DOHH2 (cell line): ENCODE results near the gene ESF1.
"Not testable (repeated sequence)": the region's sequence is repeated elsewhere in the genome, so short reads cannot be mapped to it uniquely, and the experiment has no call there.

Source experiments
- H3F3A ChIP-seq: fragments of 200-600 bp; sonication (generic), shearing (Covaris generic); 2 replicates; pipeline ENCODE4 v1.6.0; 2016; ENCODE audit warnings: antibody characterized with exemption, mild to moderate bottlenecking; ENCODE audit not compliant: control insufficient read depth, insufficient read depth
- H3K27ac ChIP-seq: fragments of 200-600 bp; sonication (generic); 2 replicates; pipeline ENCODE4 v1.5.1; 2014; ENCODE audit warnings: low read depth, mild to moderate bottlenecking, low read length, moderate library complexity
- H3K27me3 ChIP-seq: fragments of 200-600 bp; sonication (generic); 2 replicates; pipeline ENCODE4 v1.6.1; 2014; ENCODE audit warnings: mild to moderate bottlenecking, low read length, mixed read lengths; ENCODE audit not compliant: control insufficient read depth
- H3K36me3 ChIP-seq: fragments of 200-600 bp; sonication (generic); 2 replicates; pipeline ENCODE4 v1.6.1; 2014; ENCODE audit warnings: mild to moderate bottlenecking, low read length, moderate library complexity, mixed read lengths; ENCODE audit not compliant: control insufficient read depth
- H3K4me1 ChIP-seq: fragments of 200-600 bp; sonication (generic); 2 replicates; pipeline ENCODE4 v1.6.1; 2014; ENCODE audit warnings: mild to moderate bottlenecking, low read length, mixed read lengths; ENCODE audit not compliant: control insufficient read depth
- H3K4me2 ChIP-seq: fragments of 200-600 bp; sonication (generic); 2 replicates; pipeline ENCODE4 v1.6.0; 2014; ENCODE audit warnings: mild to moderate bottlenecking, low read length, moderate library complexity
- H3K4me3 ChIP-seq: fragments of 200-600 bp; sonication (generic); 2 replicates; pipeline ENCODE4 v1.5.1; 2014; ENCODE audit warnings: mild to moderate bottlenecking, low read length, mixed read lengths
- H3K79me2 ChIP-seq: fragments of 200-600 bp; sonication (generic); 2 replicates; pipeline ENCODE4 v1.6.1; 2014; ENCODE audit warnings: mild to moderate bottlenecking, low read length, mixed read lengths; ENCODE audit not compliant: control insufficient read depth
- H3K9me2 ChIP-seq: fragments of 200-600 bp; sonication (generic); replicated peaks from 2 replicates; pipeline ENCODE4 v1.6.1; 2014; ENCODE audit warnings: mild to moderate bottlenecking, low read length, mixed read lengths; ENCODE audit not compliant: control insufficient read depth
- H3K9me3 ChIP-seq: fragments of 200-600 bp; sonication (generic); 2 replicates; pipeline ENCODE4 v1.6.1; 2014; ENCODE audit warnings: antibody characterized with exemption, low read length, mixed read lengths; ENCODE audit not compliant: control insufficient read depth, insufficient read depth
- H4K20me1 ChIP-seq: fragments of 200-600 bp; sonication (generic); 2 replicates; pipeline ENCODE4 v1.6.0; 2014; ENCODE audit warnings: low read depth, mild to moderate bottlenecking, antibody characterized with exemption, low read length, moderate library complexity; ENCODE audit not compliant: control insufficient read depth, insufficient read depth
- EZH2phosphoT487 ChIP-seq: fragments of 200-600 bp; sonication (generic); IDR thresholded peaks from 2 replicates; pipeline ENCODE4 v1.6.1; 2017; ENCODE audit warnings: borderline replicate concordance, mild to moderate bottlenecking, antibody characterized with exemption, low read length, moderate library complexity, mixed read lengths
- TF ChIP-seq, protein P1 (sequence below): fragments of 200-600 bp; sonication (generic); IDR thresholded peaks from one replicate; pipeline ENCODE4 v1.5.1; 2014; ENCODE audit warnings: antibody characterized with exemption, mild to moderate bottlenecking, low read depth, low read length; ENCODE audit not compliant: poor library complexity, severe bottlenecking

The ESF1 gene

DNA sequence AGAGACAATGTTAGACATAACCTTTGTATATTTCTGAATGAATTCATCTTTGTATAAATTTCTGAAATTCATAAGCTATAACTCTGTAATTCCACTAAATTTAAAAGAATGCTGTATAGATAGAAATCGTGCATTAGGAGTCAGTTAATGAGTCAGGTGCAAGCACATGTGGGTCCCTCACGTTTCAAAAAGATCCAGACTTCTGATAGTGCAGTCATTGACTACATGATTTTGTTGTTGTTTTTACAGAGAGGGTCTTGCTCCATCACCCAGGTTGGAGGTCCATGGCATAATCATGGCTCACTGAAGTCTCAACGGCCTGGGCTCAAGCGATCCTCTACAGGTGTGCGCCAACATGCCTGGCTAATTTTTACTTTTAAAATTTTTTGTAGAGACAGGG is 14.6 kb downstream of the ESF1 start:
- TF ChIP-seq, protein P1, sequence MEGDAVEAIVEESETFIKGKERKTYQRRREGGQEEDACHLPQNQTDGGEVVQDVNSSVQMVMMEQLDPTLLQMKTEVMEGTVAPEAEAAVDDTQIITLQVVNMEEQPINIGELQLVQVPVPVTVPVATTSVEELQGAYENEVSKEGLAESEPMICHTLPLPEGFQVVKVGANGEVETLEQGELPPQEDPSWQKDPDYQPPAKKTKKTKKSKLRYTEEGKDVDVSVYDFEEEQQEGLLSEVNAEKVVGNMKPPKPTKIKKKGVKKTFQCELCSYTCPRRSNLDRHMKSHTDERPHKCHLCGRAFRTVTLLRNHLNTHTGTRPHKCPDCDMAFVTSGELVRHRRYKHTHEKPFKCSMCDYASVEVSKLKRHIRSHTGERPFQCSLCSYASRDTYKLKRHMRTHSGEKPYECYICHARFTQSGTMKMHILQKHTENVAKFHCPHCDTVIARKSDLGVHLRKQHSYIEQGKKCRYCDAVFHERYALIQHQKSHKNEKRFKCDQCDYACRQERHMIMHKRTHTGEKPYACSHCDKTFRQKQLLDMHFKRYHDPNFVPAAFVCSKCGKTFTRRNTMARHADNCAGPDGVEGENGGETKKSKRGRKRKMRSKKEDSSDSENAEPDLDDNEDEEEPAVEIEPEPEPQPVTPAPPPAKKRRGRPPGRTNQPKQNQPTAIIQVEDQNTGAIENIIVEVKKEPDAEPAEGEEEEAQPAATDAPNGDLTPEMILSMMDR = no peak
- TF ChIP-seq EZH2phosphoT487 = no peak
- Histone ChIP-seq H3K79me2 (no peaks in the 10 kb centered on the region), H3K36me3 (peaks cover 85% of the 10 kb centered on the region)

DNA sequence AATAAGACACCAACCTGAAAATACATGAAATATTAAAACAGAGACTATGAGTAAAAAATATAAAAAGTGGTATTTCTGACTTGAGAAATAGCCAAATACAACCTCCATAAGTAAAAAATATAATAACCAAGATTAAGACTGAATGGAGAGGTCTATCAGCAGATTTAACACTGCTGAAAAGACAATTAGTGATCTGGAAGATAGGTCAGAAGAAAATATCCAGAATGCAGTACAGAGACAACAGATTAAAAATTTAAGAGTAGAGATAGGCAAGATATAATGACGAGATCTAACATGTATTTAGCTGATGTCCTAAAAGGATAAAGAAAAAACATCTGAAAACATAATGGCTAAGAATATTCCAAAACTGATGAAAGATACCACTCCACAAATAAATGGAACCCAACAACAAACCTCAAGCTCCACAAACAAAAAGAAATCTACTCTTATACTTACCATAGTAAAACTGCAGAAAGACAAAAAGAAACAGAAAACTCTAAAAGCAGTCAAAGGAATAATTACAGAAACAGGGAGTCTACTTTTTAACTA is 18.8 kb downstream of the ESF1 start:
- Histone ChIP-seq H3K4me3 (no peak overlapping the region), H3K9me3 (no peaks in the 10 kb centered on the region), H4K20me1 (no peaks in the 10 kb centered on the region; the same call in 1 of the 2 replicates), H3K9me2 (no peaks in the 10 kb centered on the region), H3K4me2 (no peak overlapping the region), H3K27ac (no peak overlapping the region), H3K36me3 (peaks cover 76% of the 10 kb centered on the region), H3K27me3 (no peaks in the 10 kb centered on the region), H3K79me2 (no peaks in the 10 kb centered on the region), H3F3A (no peaks in the 10 kb centered on the region), H3K4me1 (no peaks in the 10 kb centered on the region)
- TF ChIP-seq, protein P1 = no peak

More for the DNA sequence above, 14.6 kb downstream of the ESF1 start:
- Histone ChIP-seq H3K9me3 (no peaks in the 10 kb centered on the region), H3K9me2 (no peaks in the 10 kb centered on the region), H4K20me1 (peaks cover 4% of the 10 kb centered on the region), H3K27ac (no peak overlapping the region), H3K4me2 (no peak overlapping the region), H3K27me3 (no peaks in the 10 kb centered on the region), H3K4me3 (no peak overlapping the region), H3K4me1 (no peaks in the 10 kb centered on the region), H3F3A (peaks cover 11% of the 10 kb centered on the region)

DNA sequence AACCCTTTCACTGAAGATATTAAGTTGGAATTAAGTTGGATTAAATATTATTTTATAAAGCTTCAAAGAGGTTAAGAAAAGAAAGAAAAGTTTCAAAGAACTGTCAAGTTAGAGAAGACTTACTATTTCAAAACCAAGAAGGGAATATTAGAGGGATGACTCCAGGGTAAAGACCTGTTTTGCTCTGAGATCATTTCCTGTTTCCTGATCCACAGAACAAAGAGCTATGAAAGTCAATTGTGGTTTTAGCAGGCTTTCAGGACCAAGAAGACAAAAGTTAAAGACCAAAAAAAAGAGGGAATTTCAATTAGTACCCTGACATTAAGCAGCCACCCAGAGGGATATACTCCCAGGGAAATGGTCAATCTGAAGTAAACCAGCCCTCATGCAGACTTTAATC is 19.4 kb downstream of the ESF1 start:
- H3K79me2 ChIP-seq = no peaks in the 10 kb centered on the region
- no peaks in the 10 kb centered on the region for H4K20me1 ChIP-seq
- TF ChIP-seq, protein P1 = no peak
- TF ChIP-seq EZH2phosphoT487 = no peak
- no peaks in the 10 kb centered on the region for H3K9me3 ChIP-seq
- H3K4me1 ChIP-seq = no peaks in the 10 kb centered on the region
- peaks cover 70% of the 10 kb centered on the region for H3K36me3 ChIP-seq
- no peak overlapping the region for H3K4me2 ChIP-seq
- no peaks in the 10 kb centered on the region for H3F3A ChIP-seq
- H3K27me3 ChIP-seq = no peaks in the 10 kb centered on the region
- no peaks in the 10 kb centered on the region for H3K9me2 ChIP-seq
- H3K4me3 ChIP-seq = no peak overlapping the region
- H3K27ac ChIP-seq = no peak overlapping the region

DNA sequence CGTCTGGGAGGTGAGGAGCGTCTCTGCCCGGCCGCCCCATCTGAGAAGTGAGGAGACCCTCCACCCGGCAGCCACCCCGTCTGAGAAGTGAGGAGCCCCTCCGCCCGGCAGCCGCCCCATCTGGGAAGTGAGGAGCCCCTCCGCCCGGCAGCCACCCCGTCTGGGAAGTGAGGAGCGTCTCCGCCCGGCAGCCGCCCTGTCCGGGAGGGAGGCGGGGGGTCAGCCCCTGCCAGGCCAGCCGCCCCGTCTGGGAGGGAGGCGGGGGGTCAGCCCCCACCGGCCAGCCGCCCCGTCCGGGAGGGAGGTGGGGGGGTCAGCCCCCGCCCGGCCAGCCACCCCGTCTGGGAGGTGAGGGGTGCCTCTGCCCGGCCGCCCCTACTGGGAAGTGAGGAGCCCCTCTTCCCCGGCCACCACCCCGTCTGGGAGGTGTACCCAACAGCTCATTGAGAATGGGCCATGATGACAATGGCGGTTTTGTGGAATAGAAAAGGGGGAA is 24.2 kb downstream of the ESF1 start:
- not testable (repeated sequence) for H3K4me1 ChIP-seq, H3K9me3 ChIP-seq, H3K4me2 ChIP-seq, H3K27ac ChIP-seq, H3F3A ChIP-seq, H4K20me1 ChIP-seq, H3K79me2 ChIP-seq, H3K27me3 ChIP-seq, H3K4me3 ChIP-seq, H3K9me2 ChIP-seq
- peaks cover 58% of the 10 kb centered on the region for H3K36me3 ChIP-seq
